ENCODE measurements around the gene ANAPC13.

ANAPC13 gene

DNA sequence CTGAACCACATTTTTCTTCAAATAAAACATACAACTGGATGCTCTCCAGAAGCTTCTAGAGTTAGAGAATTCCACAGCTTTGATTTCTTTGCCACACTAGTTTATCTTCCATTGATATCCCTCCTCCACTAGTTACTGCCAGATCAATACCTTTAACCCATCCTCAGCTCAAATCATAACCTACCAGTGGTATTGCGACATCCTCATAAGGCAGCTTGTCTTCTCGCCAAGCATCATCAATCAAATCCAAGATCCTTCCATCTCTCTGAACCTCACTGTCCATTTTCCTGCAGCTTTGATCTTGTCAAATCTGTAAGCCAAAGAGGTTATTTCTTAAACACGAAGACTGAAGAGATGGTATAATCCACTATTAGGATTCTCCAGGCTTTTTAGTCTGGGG lies 3.2 kb downstream of the ANAPC13 start (continued):
- TF ChIP-seq ZNF768 (tag by site-specific recombination; IDR thresholded peaks at IDR 0.05) (no peak), ZNF394 (tag by site-specific recombination; IDR thresholded peaks at IDR 0.05; ENCODE audit: borderline replicate concordance) (no peak), HOXC10 (CRISPR knock-in tag; IDR thresholded peaks at IDR 0.05) (no peak), ZFP37 (tag by site-specific recombination; IDR thresholded peaks at IDR 0.05) (no peak), MYNN (tag by site-specific recombination; IDR thresholded peaks at IDR 0.05; ENCODE audit: borderline replicate concordance) (no peak), ZNF391 (tag by site-specific recombination; IDR thresholded peaks at IDR 0.05; ENCODE audit: borderline replicate concordance, low read depth) (no peak), ZNF530 (tag by site-specific recombination; IDR thresholded peaks at IDR 0.05; ENCODE audit: low read depth) (no peak)

DNA sequence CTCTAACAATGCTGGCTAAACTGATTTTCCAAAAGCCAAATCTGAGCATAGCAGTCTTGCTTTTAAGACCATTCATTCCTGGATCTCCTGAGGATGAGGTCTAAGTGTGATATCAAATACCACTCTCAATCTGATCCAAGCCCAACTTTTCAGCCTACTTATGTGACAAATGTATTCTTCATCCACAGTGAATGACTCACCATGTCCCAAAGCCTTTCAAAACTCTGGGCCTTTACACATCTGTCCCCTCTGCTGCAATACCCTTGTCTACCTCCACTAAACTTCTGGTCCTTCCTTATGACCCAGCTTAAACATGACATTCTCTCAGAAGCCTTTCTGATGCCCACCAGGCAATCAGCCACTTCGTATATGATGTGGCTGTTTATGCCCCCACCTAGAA lies 4.6 kb downstream of the ANAPC13 start:
- Histone ChIP-seq H3K9me3 (ENCODE audit: control insufficient read depth, insufficient read depth, low read depth, low read length) (no peaks in the 10 kb centered on the region), H3K4me1 (ENCODE audit: control insufficient read depth, insufficient read depth, low read length) (no peaks in the 10 kb centered on the region), H3K4me3 (ENCODE audit: low read depth, low read length) (no peak overlapping the region), H3K27ac (ENCODE audit: extremely low read depth, low read depth, low read length) (no peak overlapping the region), H3K36me3 (ENCODE audit: control insufficient read depth in 2 of 2, insufficient read depth in 1 of 2, low read length in 2 of 2) (peaks cover 4 to 73% of the 10 kb centered on the region in 2 experiments)
- no peak for TF ChIP-seq KLF1 (tag by site-specific recombination; IDR thresholded peaks at IDR 0.05)
- no peak for TF ChIP-seq ZNF76 (tag by site-specific recombination; IDR thresholded peaks at IDR 0.05; ENCODE audit: borderline replicate concordance, low read depth)
- TF ChIP-seq, protein P1, sequence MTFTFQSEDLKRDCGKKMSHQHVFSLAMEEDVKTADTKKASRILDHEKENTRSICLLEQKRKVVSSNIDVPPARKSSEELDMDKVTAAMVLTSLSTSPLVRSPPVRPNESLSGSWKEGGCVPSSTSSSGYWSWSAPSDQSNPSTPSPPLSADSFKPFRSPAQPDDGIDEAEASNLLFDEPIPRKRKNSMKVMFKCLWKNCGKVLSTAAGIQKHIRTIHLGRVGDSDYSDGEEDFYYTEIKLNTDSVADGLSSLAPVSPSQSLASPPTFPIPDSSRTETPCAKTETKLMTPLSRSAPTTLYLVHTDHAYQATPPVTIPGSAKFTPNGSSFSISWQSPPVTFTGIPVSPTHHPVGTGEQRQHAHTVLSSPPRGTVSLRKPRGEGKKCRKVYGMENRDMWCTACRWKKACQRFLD (tag by site-specific recombination; IDR thresholded peaks at IDR 0.05) = no peak
- TF ChIP-seq, protein P2, sequence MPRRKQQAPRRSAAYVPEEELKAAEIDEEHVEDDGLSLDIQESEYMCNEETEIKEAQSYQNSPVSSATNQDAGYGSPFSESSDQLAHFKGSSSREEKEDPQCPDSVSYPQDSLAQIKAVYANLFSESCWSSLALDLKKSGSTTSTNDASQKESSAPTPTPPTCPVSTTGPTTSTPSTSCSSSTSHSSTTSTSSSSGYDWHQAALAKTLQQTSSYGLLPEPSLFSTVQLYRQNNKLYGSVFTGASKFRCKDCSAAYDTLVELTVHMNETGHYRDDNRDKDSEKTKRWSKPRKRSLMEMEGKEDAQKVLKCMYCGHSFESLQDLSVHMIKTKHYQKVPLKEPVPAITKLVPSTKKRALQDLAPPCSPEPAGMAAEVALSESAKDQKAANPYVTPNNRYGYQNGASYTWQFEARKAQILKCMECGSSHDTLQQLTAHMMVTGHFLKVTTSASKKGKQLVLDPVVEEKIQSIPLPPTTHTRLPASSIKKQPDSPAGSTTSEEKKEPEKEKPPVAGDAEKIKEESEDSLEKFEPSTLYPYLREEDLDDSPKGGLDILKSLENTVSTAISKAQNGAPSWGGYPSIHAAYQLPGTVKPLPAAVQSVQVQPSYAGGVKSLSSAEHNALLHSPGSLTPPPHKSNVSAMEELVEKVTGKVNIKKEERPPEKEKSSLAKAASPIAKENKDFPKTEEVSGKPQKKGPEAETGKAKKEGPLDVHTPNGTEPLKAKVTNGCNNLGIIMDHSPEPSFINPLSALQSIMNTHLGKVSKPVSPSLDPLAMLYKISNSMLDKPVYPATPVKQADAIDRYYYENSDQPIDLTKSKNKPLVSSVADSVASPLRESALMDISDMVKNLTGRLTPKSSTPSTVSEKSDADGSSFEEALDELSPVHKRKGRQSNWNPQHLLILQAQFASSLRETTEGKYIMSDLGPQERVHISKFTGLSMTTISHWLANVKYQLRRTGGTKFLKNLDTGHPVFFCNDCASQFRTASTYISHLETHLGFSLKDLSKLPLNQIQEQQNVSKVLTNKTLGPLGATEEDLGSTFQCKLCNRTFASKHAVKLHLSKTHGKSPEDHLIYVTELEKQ (tag by site-specific recombination; IDR thresholded peaks at IDR 0.05; ENCODE audit: borderline replicate concordance) = no peak
- no peak for TF ChIP-seq ZNF792 (tag by site-specific recombination; IDR thresholded peaks at IDR 0.05)
- TF ChIP-seq ZNF624 (tag by site-specific recombination; IDR thresholded peaks at IDR 0.05) = no peak
- TF ChIP-seq BCL11B (tag by site-specific recombination; IDR thresholded peaks at IDR 0.05; ENCODE audit: low read depth) = no peak
- TF ChIP-seq ZBTB10 (tag by site-specific recombination; IDR thresholded peaks at IDR 0.05) = no peak
- TF ChIP-seq, protein P3, sequence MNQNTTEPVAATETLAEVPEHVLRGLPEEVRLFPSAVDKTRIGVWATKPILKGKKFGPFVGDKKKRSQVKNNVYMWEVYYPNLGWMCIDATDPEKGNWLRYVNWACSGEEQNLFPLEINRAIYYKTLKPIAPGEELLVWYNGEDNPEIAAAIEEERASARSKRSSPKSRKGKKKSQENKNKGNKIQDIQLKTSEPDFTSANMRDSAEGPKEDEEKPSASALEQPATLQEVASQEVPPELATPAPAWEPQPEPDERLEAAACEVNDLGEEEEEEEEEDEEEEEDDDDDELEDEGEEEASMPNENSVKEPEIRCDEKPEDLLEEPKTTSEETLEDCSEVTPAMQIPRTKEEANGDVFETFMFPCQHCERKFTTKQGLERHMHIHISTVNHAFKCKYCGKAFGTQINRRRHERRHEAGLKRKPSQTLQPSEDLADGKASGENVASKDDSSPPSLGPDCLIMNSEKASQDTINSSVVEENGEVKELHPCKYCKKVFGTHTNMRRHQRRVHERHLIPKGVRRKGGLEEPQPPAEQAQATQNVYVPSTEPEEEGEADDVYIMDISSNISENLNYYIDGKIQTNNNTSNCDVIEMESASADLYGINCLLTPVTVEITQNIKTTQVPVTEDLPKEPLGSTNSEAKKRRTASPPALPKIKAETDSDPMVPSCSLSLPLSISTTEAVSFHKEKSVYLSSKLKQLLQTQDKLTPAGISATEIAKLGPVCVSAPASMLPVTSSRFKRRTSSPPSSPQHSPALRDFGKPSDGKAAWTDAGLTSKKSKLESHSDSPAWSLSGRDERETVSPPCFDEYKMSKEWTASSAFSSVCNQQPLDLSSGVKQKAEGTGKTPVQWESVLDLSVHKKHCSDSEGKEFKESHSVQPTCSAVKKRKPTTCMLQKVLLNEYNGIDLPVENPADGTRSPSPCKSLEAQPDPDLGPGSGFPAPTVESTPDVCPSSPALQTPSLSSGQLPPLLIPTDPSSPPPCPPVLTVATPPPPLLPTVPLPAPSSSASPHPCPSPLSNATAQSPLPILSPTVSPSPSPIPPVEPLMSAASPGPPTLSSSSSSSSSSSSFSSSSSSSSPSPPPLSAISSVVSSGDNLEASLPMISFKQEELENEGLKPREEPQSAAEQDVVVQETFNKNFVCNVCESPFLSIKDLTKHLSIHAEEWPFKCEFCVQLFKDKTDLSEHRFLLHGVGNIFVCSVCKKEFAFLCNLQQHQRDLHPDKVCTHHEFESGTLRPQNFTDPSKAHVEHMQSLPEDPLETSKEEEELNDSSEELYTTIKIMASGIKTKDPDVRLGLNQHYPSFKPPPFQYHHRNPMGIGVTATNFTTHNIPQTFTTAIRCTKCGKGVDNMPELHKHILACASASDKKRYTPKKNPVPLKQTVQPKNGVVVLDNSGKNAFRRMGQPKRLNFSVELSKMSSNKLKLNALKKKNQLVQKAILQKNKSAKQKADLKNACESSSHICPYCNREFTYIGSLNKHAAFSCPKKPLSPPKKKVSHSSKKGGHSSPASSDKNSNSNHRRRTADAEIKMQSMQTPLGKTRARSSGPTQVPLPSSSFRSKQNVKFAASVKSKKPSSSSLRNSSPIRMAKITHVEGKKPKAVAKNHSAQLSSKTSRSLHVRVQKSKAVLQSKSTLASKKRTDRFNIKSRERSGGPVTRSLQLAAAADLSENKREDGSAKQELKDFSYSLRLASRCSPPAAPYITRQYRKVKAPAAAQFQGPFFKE (tag by site-specific recombination; IDR thresholded peaks at IDR 0.05; ENCODE audit: borderline replicate concordance) = no peak
- TF ChIP-seq ZNF600 (tag by site-specific recombination; IDR thresholded peaks at IDR 0.05) = no peak
- TF ChIP-seq ZNF266 (tag by site-specific recombination; IDR thresholded peaks at IDR 0.05; ENCODE audit: low read depth) = no peak
- no peak for TF ChIP-seq ZNF473 (tag by site-specific recombination; IDR thresholded peaks at IDR 0.05)
- TF ChIP-seq ZNF654 (tag by site-specific recombination; IDR thresholded peaks at IDR 0.05; ENCODE audit: low read depth) = no peak
- TF ChIP-seq ZNF777 (tag by site-specific recombination; IDR thresholded peaks at IDR 0.05; ENCODE audit: borderline replicate concordance) = no peak
- TF ChIP-seq, protein P4, sequence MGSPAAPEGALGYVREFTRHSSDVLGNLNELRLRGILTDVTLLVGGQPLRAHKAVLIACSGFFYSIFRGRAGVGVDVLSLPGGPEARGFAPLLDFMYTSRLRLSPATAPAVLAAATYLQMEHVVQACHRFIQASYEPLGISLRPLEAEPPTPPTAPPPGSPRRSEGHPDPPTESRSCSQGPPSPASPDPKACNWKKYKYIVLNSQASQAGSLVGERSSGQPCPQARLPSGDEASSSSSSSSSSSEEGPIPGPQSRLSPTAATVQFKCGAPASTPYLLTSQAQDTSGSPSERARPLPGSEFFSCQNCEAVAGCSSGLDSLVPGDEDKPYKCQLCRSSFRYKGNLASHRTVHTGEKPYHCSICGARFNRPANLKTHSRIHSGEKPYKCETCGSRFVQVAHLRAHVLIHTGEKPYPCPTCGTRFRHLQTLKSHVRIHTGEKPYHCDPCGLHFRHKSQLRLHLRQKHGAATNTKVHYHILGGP (tag by site-specific recombination; IDR thresholded peaks at IDR 0.05) = no peak
- ChIA-PET POLR2A (no interaction called here), CTCF (interaction anchor here (0.7 to 5.1 kb wide), 3 partner anchors 154 to 731 kb away, joined by 3 to 24 read pairs (median 3); no protein-coding TSS in a partner anchor)

Measured in HEK293 (cell line).